Measurements from ENCODE around the gene RAB14.

- TF ChIP-seq CTCF (IDR thresholded peaks at IDR 0.05 in 2 of 3, conservative IDR thresholded peaks at IDR 0.05 in 1 of 3; ENCODE audit: borderline replicate concordance in 1 of 3, insufficient read depth in 1 of 3, low read depth in 2 of 3, low read length in 2 of 3) (no peak), YY1 (IDR thresholded peaks at IDR 0.05; ENCODE audit: extremely low read depth, insufficient replicate concordance, low read depth, low read length) (no peak), ZBTB33 (IDR thresholded peaks at IDR 0.05; ENCODE audit: extremely low read depth, insufficient replicate concordance, low read length) (no peak), MAX (IDR thresholded peaks at IDR 0.05) (no peak), EGR1 (IDR thresholded peaks at IDR 0.05; ENCODE audit: low read depth) (no peak), ATF3 (IDR thresholded peaks at IDR 0.05) (no peak)
These were observed 68.4 kb downstream of the RAB14 start for GRCh38 chr9:121133104-121133816.

Data from HCT116 (cell line).